Measurements from ENCODE around the gene PDE11A. TPM values are rescaled to one million over a fixed set of nuclear protein-coding genes. Genes with fewer than 3 reads are reported as not detected.

Gene PDE11A
- total RNA-seq, 4 donors from 2014 or later: 0.85 to 2.3 (median 2.1) TPM; not detected in 1

- Histone ChIP-seq H3K27ac (no peak overlapping the region), H3K9me3 (no peaks in the 10 kb centered on the region), H3K27me3 (no peaks in the 10 kb centered on the region), H3K4me3 (no peak overlapping the region), H3K4me1 (no peaks in the 10 kb centered on the region), H3K36me3 (no peaks in the 10 kb centered on the region)
- TF ChIP-seq CTCF (IDR thresholded peaks at IDR 0.05) (no peak), POLR2A (IDR thresholded peaks at IDR 0.05) (no peak)
- DNase-seq: no peak
- intact Hi-C loops (cut with DNase I; ENCODE audit: low total_unique reads): no loop called here
Measured at GRCh38 chr2:177717831-177718618, 354.6 kb downstream of the PDE11A start.

GRCh38 chr2:177716484-177716883 lies 356.1 kb downstream of the PDE11A start:
- H3K9me3 ChIP-seq: no peaks in the 10 kb centered on the region
- no peaks in the 10 kb centered on the region for H3K27me3 ChIP-seq
- H3K4me3 ChIP-seq: no peak overlapping the region
- H3K27ac ChIP-seq: no peak overlapping the region
- TF ChIP-seq POLR2A (IDR thresholded peaks at IDR 0.05): no peak
- no peak for TF ChIP-seq CTCF (IDR thresholded peaks at IDR 0.05)
- DNase-seq: no peak
- intact Hi-C loops (cut with DNase I; ENCODE audit: low total_unique reads): no loop called here
- no peaks in the 10 kb centered on the region for H3K36me3 ChIP-seq
- H3K4me1 ChIP-seq: no peaks in the 10 kb centered on the region

GRCh38 chr2:177715771-177716170 lies 356.8 kb downstream of the PDE11A start:
- Histone ChIP-seq H3K4me1 (no peaks in the 10 kb centered on the region), H3K4me3 (no peak overlapping the region), H3K36me3 (no peaks in the 10 kb centered on the region), H3K27me3 (no peaks in the 10 kb centered on the region), H3K27ac (no peak overlapping the region), H3K9me3 (no peaks in the 10 kb centered on the region)
- TF ChIP-seq CTCF (IDR thresholded peaks at IDR 0.05): no peak
- no peak for TF ChIP-seq POLR2A (IDR thresholded peaks at IDR 0.05)
- no peak for DNase-seq
- intact Hi-C loops (cut with DNase I; ENCODE audit: low total_unique reads): no loop called here

GRCh38 chr2:177714704-177715103 lies 357.9 kb downstream of the PDE11A start:
- Histone ChIP-seq H3K36me3 (no peaks in the 10 kb centered on the region), H3K27me3 (no peaks in the 10 kb centered on the region), H3K4me1 (no peaks in the 10 kb centered on the region), H3K27ac (peak overlapping the region in 1 of 2 donors; percentile 43), H3K9me3 (no peaks in the 10 kb centered on the region), H3K4me3 (no peak overlapping the region)
- intact Hi-C loops (cut with DNase I; ENCODE audit: low total_unique reads): no loop called here
- no peak for DNase-seq
- TF ChIP-seq CTCF (IDR thresholded peaks at IDR 0.05): no peak
- TF ChIP-seq POLR2A (IDR thresholded peaks at IDR 0.05): no peak

- TF ChIP-seq POLR2A (IDR thresholded peaks at IDR 0.05) (no peak), CTCF (IDR thresholded peaks at IDR 0.05) (no peak)
- Histone ChIP-seq H3K9me3 (no peaks in the 10 kb centered on the region), H3K4me3 (no peak overlapping the region), H3K27me3 (no peaks in the 10 kb centered on the region), H3K4me1 (no peaks in the 10 kb centered on the region), H3K36me3 (no peaks in the 10 kb centered on the region), H3K27ac (no peak overlapping the region)
- intact Hi-C loops (cut with DNase I; ENCODE audit: low total_unique reads): no loop called here
- no peak for DNase-seq
Measured at GRCh38 chr2:177712462-177712861, 360.1 kb downstream of the PDE11A start.

All from uterus (tissue), 4 donors.